ENCODE data around the gene ARHGAP45.

The ARHGAP45 gene

DNA sequence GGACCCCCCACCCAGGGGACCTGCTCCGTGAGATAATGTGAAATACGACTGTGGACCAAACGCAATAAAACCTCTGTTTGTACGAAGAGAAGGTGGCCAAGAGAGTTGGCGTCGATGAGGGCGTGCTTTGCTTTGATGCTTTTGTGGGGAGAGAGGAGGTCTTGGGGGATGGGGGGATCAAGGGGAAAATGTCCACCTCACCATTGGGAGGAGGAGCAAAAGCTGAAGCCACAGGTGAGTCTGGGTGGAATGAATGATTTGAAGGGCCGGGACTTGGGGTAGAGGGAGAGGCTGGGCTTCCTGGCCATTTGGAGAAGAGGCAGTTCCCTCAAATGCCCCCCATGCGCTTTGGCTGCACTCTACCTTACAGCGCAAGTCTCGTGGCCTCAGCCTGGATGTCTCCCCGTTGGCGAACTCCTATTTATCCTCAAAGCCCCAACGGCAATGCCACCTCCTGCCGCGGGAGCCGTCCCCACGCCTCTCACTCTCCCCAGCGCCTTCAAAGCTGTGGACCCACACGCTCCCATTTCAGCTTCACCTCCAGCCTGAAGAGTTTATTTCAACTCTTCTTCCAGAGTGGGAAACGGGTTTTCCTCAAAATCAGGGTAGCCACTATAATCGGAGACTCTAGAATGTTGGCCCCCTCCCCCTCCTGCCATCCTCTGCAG lies 27.9 kb upstream of the ARHGAP45 start:
- DNase-seq (ENCODE audit: low spot score) = no peak

GRCh38 chr19:1039646-1040475 lies 27.1 kb upstream of the ARHGAP45 start, which contains the start of gene ABCA7:
TSS of gene ABCA7 (plus strand) at chr19:1040107. CDS start at chr19:1041362, 1,255 bp downstream.
- peak; percentile 97 for DNase-seq (ENCODE audit: low spot score)

GRCh38 chr19:1040476-1041271 lies 26.3 kb upstream of the ARHGAP45 start:
- peak; percentile 96 for DNase-seq (ENCODE audit: low spot score)

- DNase-seq (ENCODE audit: low spot score) = no peak
Measured at GRCh38 chr19:1041272-1041834, 25.6 kb upstream of the ARHGAP45 start.

- DNase-seq (ENCODE audit: low spot score) = peak; percentile 77
Measured at GRCh38 chr19:1041835-1042685, 24.9 kb upstream of the ARHGAP45 start.

DNA sequence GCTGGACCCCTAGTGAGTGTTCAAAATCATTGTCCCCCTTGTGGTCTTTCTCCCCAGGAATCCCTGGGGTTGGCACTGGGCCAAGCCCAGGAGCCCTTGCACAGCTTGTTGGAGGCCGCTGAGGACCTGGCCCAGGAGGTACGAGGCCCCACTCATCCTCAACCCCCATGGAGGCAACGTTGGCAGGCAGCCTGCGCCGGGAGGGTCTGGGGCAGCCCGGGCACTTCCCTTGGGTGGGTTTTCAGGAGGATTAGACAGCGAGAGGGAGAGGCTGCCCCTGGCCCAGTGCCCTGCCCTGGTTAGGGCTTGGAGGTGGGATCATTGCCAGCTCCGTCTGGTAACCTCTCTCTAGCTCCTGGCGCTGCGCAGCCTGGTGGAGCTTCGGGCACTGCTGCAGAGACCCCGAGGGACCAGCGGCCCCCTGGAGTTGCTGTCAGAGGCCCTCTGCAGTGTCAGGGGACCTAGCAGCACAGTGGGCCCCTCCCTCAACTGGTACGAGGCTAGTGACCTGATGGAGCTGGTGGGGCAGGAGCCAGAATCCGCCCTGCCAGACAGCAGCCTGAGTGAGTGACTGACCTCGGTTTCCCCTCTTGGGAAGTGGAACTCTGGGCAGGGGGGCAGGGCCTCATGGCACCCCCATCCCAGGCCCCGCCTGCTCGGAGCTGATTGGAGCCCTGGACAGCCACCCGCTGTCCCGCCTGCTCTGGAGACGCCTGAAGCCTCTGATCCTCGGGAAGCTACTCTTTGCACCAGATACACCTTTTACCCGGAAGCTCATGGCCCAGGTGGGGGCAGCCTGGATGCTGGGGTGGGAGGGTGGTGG lies 24.1 kb upstream of the ARHGAP45 start:
- peak; percentile 59 for DNase-seq (ENCODE audit: low spot score)

- peak; percentile 61 for DNase-seq (ENCODE audit: low spot score)
Measured at GRCh38 chr19:1045247-1045603, 21.7 kb upstream of the ARHGAP45 start.

DNA sequence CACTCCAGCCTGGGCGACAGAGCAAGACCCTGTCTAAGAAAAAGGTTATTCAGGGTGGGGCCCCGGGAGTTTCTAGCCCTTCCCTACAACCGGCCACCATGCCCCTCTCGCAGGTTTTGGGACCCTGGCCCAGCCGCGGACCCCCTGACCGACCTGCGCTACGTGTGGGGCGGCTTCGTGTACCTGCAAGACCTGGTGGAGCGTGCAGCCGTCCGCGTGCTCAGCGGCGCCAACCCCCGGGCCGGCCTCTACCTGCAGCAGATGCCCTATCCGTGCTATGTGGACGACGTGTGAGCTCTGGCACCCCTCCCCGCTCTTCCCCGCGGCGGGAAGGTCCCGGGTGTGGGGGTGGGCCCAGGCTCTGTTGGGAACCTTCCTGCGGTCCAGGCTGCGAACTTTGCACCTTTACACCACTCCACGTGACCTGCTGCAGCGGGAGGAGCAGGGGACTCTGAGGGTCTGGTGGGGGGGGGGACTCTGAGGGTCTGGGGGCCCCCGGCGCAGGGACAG lies 20.8 kb upstream of the ARHGAP45 start:
- DNase-seq (ENCODE audit: low spot score) = no peak

DNA sequence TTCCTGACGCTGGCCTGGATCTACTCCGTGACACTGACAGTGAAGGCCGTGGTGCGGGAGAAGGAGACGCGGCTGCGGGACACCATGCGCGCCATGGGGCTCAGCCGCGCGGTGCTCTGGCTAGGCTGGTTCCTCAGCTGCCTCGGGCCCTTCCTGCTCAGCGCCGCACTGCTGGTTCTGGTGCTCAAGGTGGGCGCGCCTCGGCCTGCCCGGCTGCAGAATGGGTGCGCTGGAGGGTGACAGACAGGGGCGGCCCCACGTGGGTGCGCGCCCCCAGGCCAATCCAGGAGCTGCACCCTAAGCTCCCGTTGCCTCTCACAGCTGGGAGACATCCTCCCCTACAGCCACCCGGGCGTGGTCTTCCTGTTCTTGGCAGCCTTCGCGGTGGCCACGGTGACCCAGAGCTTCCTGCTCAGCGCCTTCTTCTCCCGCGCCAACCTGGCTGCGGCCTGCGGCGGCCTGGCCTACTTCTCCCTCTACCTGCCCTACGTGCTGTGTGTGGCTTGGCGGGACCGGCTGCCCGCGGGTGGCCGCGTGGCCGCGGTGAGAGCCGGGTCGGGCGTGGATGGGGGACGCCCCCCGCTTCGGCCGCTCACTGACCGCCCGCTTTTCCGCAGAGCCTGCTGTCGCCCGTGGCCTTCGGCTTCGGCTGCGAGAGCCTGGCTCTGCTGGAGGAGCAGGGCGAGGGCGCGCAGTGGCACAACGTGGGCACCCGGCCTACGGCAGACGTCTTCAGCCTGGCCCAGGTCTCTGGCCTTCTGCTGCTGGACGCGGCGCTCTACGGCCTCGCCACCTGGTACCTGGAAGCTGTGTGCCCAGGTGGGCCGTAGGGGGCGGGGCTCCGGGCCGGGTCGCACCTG lies 19.9 kb upstream of the ARHGAP45 start:
- no peak for DNase-seq (ENCODE audit: low spot score)

GRCh38 chr19:1047696-1048147 lies 19.2 kb upstream of the ARHGAP45 start:
- DNase-seq (ENCODE audit: low spot score) = no peak

DNA sequence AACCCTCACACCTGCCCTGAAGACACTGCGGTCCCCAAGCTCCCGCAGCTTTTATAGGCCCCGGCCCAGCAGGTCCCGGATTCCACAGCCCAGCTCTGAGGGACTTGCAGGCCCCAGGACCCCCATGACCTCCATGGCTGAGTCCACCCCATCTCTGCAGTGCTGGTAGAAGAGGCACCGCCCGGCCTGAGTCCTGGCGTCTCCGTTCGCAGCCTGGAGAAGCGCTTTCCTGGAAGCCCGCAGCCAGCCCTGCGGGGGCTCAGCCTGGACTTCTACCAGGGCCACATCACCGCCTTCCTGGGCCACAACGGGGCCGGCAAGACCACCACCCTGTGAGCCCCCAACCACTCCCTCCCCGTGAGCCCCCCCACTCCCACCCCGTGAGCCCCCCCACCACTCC lies 17.9 kb upstream of the ARHGAP45 start:
- no peak for DNase-seq (ENCODE audit: low spot score)

DNA sequence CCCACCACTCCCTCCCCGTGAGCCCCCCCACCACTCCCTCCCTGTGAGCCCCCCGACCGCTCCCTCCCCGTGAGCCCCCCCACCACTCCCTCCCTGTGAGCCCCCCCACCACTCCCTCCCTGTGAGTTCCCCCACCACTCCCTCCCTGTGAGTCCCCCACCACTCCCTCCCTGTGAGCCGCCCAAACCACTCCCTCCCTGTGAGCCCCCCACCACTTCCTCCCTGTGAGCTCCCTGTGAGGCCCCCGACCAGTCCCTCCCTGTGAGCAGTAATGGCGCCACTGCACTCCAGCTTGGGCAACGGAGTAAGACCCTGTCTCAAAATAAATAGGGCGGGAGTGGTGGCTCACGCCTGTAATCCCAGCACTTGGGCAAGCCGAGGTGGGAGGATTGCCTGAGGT lies 17.2 kb upstream of the ARHGAP45 start:
- DNase-seq (ENCODE audit: low spot score) = peak; percentile 54

DNA sequence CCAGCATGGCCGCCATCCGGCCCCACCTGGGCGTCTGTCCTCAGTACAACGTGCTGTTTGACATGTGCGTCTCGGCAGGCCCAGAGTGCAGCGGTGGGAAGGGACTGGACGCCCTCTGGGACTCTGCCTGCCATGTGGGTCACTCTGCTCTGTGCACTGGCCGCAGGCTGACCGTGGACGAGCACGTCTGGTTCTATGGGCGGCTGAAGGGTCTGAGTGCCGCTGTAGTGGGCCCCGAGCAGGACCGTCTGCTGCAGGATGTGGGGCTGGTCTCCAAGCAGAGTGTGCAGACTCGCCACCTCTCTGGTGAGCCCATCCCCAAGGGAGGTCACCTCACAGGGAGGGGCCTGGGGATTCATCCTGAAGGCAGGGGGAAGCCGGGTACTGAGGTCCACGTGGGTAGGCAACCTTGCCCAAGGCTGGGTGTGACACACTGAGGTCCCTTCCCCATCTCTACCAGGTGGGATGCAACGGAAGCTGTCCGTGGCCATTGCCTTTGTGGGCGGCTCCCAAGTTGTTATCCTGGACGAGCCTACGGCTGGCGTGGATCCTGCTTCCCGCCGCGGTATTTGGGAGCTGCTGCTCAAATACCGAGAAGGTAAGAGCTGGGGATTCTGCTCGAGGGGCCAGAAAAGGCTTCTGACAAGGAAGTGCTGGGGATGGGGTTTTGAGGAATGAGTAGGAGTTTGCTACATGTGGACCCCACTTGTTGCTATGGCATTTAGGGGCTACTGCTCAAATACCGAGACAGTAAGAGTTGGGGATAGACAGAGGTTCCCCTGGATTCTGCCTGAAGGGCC lies 15.8 kb upstream of the ARHGAP45 start:
- DNase-seq (ENCODE audit: low spot score) = no peak

DNA sequence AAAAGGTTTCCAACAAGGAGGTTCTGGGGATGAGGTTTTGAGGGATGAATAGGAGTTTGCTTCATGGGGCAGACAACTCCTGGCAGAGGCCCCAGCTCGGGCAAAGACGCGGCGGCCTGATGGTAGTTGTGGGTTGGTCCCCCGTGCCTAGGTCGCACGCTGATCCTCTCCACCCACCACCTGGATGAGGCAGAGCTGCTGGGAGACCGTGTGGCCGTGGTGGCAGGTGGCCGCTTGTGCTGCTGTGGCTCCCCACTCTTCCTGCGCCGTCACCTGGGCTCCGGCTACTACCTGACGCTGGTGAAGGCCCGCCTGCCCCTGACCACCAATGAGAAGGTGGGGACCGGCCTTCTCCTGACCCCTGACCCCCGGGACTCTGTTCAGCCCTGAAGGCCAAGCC lies 15.2 kb upstream of the ARHGAP45 start:
- no peak for DNase-seq (ENCODE audit: low spot score)

- no peak for DNase-seq (ENCODE audit: low spot score)
Measured at GRCh38 chr19:1052349-1052975, 14.5 kb upstream of the ARHGAP45 start.

- DNase-seq (ENCODE audit: low spot score) = no peak
Measured at GRCh38 chr19:1053176-1054101, 13.5 kb upstream of the ARHGAP45 start.

Data from SK-N-DZ (cell line).